ENCODE measurements around the gene SLC25A45. TPM values are rescaled to one million over a fixed set of nuclear protein-coding genes. Genes with fewer than 3 reads are reported as not detected.

The SLC25A45 gene
- total RNA-seq, 1 experiment from 2014 or later = 0.91 TPM

Other genes with a start within 250 kb of the SLC25A45 start
- gene SYVN1, start 248.1 kb downstream of the SLC25A45 start, total RNA-seq (2014; rRNA removed; shearing (Covaris generic)) = 6.4 and 18.0 TPM in 2 replicates
- not detected in 2 replicates for gene SPDYC, start 212.4 kb downstream of the SLC25A45 start, total RNA-seq (2014; rRNA removed; shearing (Covaris generic))
- gene CAPN1, start 200.7 kb downstream of the SLC25A45 start, total RNA-seq (2014; rRNA removed; shearing (Covaris generic)) = 58.1 and 115 TPM in 2 replicates
- 33.0 and 40.9 TPM in 2 replicates for gene POLA2, start 120.7 kb downstream of the SLC25A45 start, total RNA-seq (2014; rRNA removed; shearing (Covaris generic))
- 1.9 and 2.5 TPM in 2 replicates for gene CDC42EP2, start 67.8 kb downstream of the SLC25A45 start, total RNA-seq (2014; rRNA removed; shearing (Covaris generic))
- gene DPF2, start 48.8 kb downstream of the SLC25A45 start, total RNA-seq (2014; rRNA removed; shearing (Covaris generic)) = 29.0 and 29.2 TPM in 2 replicates
- 1.1 and 1.6 TPM in 2 replicates for gene TIGD3, start 27.9 kb downstream of the SLC25A45 start, total RNA-seq (2014; rRNA removed; shearing (Covaris generic))
- gene FRMD8, start 4.0 kb upstream of the SLC25A45 start, total RNA-seq (2014; rRNA removed; shearing (Covaris generic)) = 16.3 and 37.3 TPM in 2 replicates
- 2.9 and 3.4 TPM in 2 replicates for gene NEAT1, start 40.2 kb upstream of the SLC25A45 start, total RNA-seq (2014; rRNA removed; shearing (Covaris generic))
- gene MALAT1, start 116.4 kb upstream of the SLC25A45 start, total RNA-seq (2014; rRNA removed; shearing (Covaris generic)) = 168 and 177 TPM in 2 replicates
- 34.5 and 38.6 TPM in 2 replicates for gene SCYL1, start 142.4 kb upstream of the SLC25A45 start, total RNA-seq (2014; rRNA removed; shearing (Covaris generic))
- 4.2 and 6.3 TPM in 2 replicates for gene LTBP3, start 175.7 kb upstream of the SLC25A45 start, total RNA-seq (2014; rRNA removed; shearing (Covaris generic))
- 73.8 and 80.1 TPM in 2 replicates for gene ZNRD2, start 187.8 kb upstream of the SLC25A45 start, total RNA-seq (2014; rRNA removed; shearing (Covaris generic))
- 27.5 and 43.1 TPM in 2 replicates for gene FAM89B, start 189.9 kb upstream of the SLC25A45 start, total RNA-seq (2014; rRNA removed; shearing (Covaris generic))
- gene EHBP1L1, start 193.4 kb upstream of the SLC25A45 start, total RNA-seq (2014; rRNA removed; shearing (Covaris generic)) = 27.9 and 40.0 TPM in 2 replicates
- not detected in 2 replicates for gene KCNK7, start 213.2 kb upstream of the SLC25A45 start, total RNA-seq (2014; rRNA removed; shearing (Covaris generic))
- 7.4 and 9.1 TPM in 2 replicates for gene MAP3K11, start 231.6 kb upstream of the SLC25A45 start, total RNA-seq (2014; rRNA removed; shearing (Covaris generic))
- gene PCNX3, start 233.1 kb upstream of the SLC25A45 start, total RNA-seq (2014; rRNA removed; shearing (Covaris generic)) = 11.7 TPM in 2 replicates

All from H4 (cell line).